ENCODE results near the gene CARM1. TPM values are rescaled to one million over a fixed set of nuclear protein-coding genes. Genes with fewer than 3 reads are reported as not detected.
"Not testable (repeated sequence)": the region's sequence is repeated elsewhere in the genome, so short reads cannot be mapped to it uniquely, and the experiment has no call there.

The CARM1 gene
- total RNA-seq, 1 experiment from 2014 or later = 35.7 TPM

GRCh38 chr19:10858204-10858828, 13.0 kb upstream of the CARM1 start:
- H3K4me1 ChIP-seq = no peaks in the 10 kb centered on the region
- H3K4me3 ChIP-seq = no peak overlapping the region
- no peak overlapping the region for H3K27ac ChIP-seq
- no peaks in the 10 kb centered on the region for H3K9me3 ChIP-seq (replicated peaks)
- H3K36me3 ChIP-seq = no peaks in the 10 kb centered on the region
- peak; percentile 42 to 66 for DNase-seq
- no peaks in the 10 kb centered on the region for H3K27me3 ChIP-seq

DNA sequence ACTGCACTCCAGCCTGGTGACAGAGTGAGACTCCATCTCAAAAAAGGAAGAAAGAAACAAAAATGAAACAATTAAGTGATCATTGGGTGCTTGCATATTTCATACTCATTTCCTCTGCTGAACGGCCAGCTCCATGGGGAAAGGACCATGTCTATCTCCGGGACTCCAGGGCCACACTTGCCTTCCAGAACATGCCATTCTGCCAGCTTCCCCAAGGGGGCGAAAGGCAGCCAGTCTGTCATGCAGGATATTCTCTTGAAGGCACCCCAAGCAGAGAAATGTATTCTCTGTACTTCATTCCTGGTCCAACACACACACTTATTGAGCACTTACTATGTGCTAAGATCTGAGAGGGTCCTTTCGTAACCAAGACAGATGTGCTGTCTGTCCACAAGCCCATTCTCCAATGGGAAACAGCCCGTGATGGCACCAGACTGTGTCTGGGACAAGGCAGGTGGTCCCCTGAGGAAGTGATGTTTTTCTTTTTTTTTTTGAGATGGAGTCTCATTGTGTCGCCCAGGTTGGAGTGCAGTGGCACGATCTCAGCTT, 10.2 kb upstream of the CARM1 start:
- H3K4me1 ChIP-seq = peaks cover 3% of the 10 kb centered on the region; the same call in 1 of the 2 replicates
- H3K4me3 ChIP-seq = no peak overlapping the region
- peak; percentile 39 to 56 for DNase-seq
- H3K9me3 ChIP-seq (replicated peaks) = no peaks in the 10 kb centered on the region
- H3K27me3 ChIP-seq = no peaks in the 10 kb centered on the region
- H3K27ac ChIP-seq = no peak overlapping the region
- H3K36me3 ChIP-seq = no peaks in the 10 kb centered on the region

DNA sequence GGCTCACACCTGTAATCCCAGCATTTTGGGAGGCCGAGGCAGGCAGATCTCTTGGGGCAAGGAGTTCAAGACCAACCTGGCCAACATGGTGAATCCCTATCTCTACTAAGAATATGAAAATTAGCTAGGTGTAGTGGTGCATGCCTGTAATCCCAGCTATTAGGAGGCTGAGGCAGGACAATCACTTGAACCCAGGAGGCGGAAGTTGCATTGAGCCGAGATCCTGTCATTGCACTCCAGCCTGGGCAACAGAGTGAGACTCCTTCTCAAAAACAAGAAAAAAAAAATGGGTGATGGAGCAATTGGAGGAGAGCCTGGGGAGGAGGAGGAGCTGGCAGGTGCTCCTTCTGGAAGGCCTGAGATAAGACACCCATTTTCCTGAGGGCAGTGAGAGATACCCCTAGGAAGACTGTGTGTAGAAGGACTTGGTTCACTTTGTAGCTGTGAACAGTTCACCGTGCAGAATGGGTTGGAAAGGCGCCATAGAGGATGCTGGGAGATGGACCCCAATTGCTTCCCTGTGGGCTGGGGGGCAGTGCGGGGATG, 8.7 kb upstream of the CARM1 start:
- peak overlapping the region; percentile 27 for H3K4me3 ChIP-seq
- no peaks in the 10 kb centered on the region for H3K36me3 ChIP-seq
- no peak overlapping the region for H3K27ac ChIP-seq
- H3K27me3 ChIP-seq = no peaks in the 10 kb centered on the region
- H3K9me3 ChIP-seq (replicated peaks) = no peaks in the 10 kb centered on the region
- peaks cover 3% of the 10 kb centered on the region; the same call in 1 of the 2 replicates for H3K4me1 ChIP-seq
- DNase-seq = no peak

GRCh38 chr19:10863107-10863717, 8.1 kb upstream of the CARM1 start:
- H3K4me3 ChIP-seq = peak overlapping the region; percentile 27
- peaks cover 3% of the 10 kb centered on the region; the same call in 1 of the 2 replicates for H3K4me1 ChIP-seq
- H3K36me3 ChIP-seq = no peaks in the 10 kb centered on the region
- H3K27ac ChIP-seq = no peak overlapping the region
- no peaks in the 10 kb centered on the region for H3K27me3 ChIP-seq
- H3K9me3 ChIP-seq (replicated peaks) = no peaks in the 10 kb centered on the region
- DNase-seq = peak; percentile 64 to 67

DNA sequence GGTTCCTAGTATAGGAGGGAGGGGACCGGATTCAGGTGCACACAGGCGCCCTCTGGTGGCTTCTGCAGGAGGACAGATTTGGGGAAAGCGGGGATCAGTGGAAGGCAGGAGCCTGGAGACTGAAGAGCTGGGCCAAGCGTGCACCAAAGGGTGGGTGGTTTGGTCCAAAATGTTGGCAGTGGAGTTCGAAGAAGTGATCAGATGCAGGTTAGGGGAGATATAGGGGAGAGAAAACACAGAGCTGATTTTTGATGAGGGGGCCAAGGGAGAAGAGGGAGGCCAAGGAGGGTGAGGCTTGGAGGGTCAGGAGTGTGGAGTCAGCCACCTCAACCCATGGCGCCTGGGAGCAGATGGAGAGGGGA, 6.8 kb upstream of the CARM1 start:
- Histone ChIP-seq H3K4me3 (no peak overlapping the region), H3K9me3 (replicated peaks) (no peaks in the 10 kb centered on the region), H3K27ac (no peak overlapping the region), H3K4me1 (peaks cover 3% of the 10 kb centered on the region; the same call in 1 of the 2 replicates), H3K36me3 (no peaks in the 10 kb centered on the region), H3K27me3 (no peaks in the 10 kb centered on the region)
- DNase-seq = peak; percentile 79 to 88

DNA sequence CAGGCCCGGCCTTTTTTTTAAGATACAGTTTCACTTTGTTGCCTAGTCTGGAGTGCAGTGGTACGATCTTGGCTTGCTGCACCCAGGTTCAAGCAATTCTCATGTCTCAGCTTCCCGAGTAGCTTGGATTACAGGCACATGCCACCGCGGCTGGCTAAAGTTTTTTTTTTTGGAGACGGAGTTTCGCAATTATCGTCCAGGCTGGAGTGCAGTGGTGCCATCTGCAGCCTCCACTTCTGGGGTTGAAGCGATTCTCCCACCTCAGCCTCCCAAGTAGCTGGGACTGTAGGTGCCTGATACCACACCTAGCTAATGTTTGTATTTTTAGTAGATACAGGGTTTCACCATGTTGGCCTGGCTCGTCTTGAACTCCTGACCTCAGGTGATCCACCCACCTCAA, 4.9 kb upstream of the CARM1 start:
- Histone ChIP-seq H3K9me3 (replicated peaks) (no peaks in the 10 kb centered on the region), H3K27me3 (no peaks in the 10 kb centered on the region), H3K4me1 (peaks cover 3% of the 10 kb centered on the region; the same call in 1 of the 2 replicates), H3K4me3 (no peak overlapping the region), H3K36me3 (no peaks in the 10 kb centered on the region), H3K27ac (no peak overlapping the region)
- DNase-seq = no peak

DNA sequence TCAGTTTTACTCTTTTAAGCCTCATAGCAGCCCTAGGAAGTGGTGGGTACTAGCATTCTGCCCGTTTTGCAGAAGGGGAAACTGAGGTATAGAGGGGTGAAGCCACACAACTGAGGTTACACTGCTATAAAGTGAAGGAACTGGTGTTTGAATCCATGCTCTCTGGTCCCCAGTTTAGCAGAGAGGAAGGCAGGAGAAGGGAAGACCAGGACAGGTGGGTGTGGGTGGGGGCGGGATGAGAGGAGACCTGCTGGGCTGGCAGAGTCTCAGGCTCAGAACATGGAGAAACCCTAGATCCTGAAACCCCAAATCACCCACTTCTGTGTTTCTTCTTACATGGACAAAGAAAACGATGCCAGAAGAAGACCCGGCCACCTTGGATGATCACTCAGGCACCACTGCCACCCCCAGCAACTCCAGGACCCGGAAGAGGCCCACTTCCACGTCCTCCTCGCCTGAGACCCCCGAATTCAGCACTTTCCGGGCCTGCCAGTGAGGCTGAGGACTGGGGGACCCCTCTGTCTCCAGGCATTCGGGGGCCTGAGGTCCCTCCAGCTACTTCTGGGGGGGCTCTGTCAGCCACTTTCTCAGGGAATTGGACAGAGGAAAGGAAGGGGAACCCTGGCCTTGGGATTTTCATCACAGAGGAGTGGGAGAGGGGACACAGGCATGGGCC, 2.3 kb upstream of the CARM1 start:
- H3K27me3 ChIP-seq = no peaks in the 10 kb centered on the region
- no peak overlapping the region for H3K27ac ChIP-seq
- H3K36me3 ChIP-seq = no peaks in the 10 kb centered on the region
- no peak overlapping the region for H3K4me3 ChIP-seq
- DNase-seq = no peak
- no peaks in the 10 kb centered on the region for H3K9me3 ChIP-seq (replicated peaks)
- peaks cover 7% of the 10 kb centered on the region; the same call in 1 of the 2 replicates for H3K4me1 ChIP-seq

GRCh38 chr19:10869872-10870311, 1.5 kb upstream of the CARM1 start:
- not testable (repeated sequence) for H3K9me3 ChIP-seq (replicated peaks); H3K4me1 ChIP-seq; H3K36me3 ChIP-seq; H3K27ac ChIP-seq; H3K4me3 ChIP-seq; DNase-seq; H3K27me3 ChIP-seq

GRCh38 chr19:10870501-10870954, 825 bp upstream of the CARM1 start:
- no peak for DNase-seq
- Histone ChIP-seq H3K4me3 (peak overlapping the region; percentile 59), H3K36me3 (no peaks in the 10 kb centered on the region), H3K27ac (no peak overlapping the region), H3K9me3 (replicated peaks) (no peaks in the 10 kb centered on the region), H3K4me1 (0 out of 2 replicates have a peak, but pooled peaks cover 7% of the 10 kb centered on the region), H3K27me3 (no peaks in the 10 kb centered on the region)

DNA sequence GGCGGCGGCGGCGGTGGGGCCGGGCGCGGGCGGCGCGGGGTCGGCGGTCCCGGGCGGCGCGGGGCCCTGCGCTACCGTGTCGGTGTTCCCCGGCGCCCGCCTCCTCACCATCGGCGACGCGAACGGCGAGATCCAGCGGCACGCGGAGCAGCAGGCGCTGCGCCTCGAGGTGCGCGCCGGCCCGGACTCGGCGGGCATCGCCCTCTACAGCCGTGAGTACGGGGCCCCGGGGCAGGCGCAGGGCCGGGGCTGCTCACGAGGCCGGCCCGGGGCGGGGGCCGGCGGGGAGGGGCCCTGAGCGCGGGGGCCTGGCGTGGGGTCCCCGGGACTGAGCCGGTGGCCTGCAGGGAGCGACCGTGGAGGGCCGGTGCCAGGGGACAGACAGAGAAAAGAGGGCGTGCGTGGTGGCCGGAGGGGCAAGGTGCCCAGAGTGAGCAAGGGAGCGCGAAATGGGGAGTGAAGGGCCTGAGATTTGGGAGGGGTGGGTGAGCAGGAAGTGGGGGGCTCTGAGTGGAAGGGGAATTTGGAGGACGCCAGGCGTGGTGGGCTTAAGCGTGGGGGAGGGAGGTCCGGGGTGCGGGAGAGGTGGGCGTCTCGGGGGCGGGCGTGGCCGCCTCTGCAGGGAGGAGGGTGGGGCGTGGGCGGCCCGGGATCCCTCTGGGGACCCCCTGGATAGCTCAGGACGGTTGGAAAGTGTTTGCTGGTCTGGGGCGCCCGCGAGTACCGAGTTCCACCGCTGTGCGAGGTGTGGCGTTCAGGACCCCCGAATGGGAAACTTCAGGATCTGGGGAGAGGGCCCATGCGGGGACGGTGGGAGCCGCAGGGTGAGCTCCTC, 575 bp downstream of the CARM1 start:
- H3K27ac ChIP-seq = peak overlapping the region; percentile 18; the same call in 1 of the 2 replicates
- no peaks in the 10 kb centered on the region for H3K27me3 ChIP-seq
- no peaks in the 10 kb centered on the region for H3K9me3 ChIP-seq (replicated peaks)
- H3K36me3 ChIP-seq = no peaks in the 10 kb centered on the region
- peak overlapping the region; percentile 86 for H3K4me3 ChIP-seq
- H3K4me1 ChIP-seq = peaks cover 18% of the 10 kb centered on the region
- peak; percentile 46 to 52 for DNase-seq

- H3K27me3 ChIP-seq = no peaks in the 10 kb centered on the region
- no peaks in the 10 kb centered on the region for H3K36me3 ChIP-seq
- peaks cover 18% of the 10 kb centered on the region for H3K4me1 ChIP-seq
- H3K27ac ChIP-seq = peak overlapping the region; percentile 18; the same call in 1 of the 2 replicates
- H3K9me3 ChIP-seq (replicated peaks) = no peaks in the 10 kb centered on the region
- DNase-seq = no peak
- H3K4me3 ChIP-seq = peak overlapping the region; percentile 86
These were observed 1.3 kb downstream of the CARM1 start for GRCh38 chr19:10872546-10873107.

DNA sequence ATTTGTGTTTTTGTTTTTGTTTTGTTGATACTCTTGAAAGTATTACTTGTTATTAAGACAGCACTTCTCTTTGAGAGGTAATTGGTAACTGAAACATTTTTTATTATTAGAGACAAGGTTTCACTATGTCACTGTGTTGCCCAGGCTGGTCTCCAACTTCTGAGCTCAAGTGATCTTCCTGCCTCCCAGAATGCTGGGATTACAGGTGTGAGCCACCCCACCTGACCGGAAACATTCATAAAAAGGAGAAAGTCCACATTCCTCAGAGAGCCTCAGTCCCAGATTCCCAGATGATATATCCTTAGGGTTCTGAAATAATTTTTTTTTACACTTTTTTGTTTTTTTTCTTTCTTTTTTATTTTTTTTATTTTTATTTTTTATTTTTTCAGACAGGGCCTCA, 2.7 kb downstream of the CARM1 start:
- Histone ChIP-seq H3K4me1 (peaks cover 18% of the 10 kb centered on the region), H3K27me3 (no peaks in the 10 kb centered on the region), H3K9me3 (replicated peaks) (no peaks in the 10 kb centered on the region), H3K36me3 (no peaks in the 10 kb centered on the region), H3K4me3 (no peak overlapping the region), H3K27ac (no peak overlapping the region)
- no peak for DNase-seq

GRCh38 chr19:10876459-10877240, 5.3 kb downstream of the CARM1 start:
- Histone ChIP-seq H3K27ac (peak overlapping the region; percentile 15), H3K27me3 (no peaks in the 10 kb centered on the region), H3K4me1 (peaks cover 18% of the 10 kb centered on the region)

More at GRCh38 chr19:10876459-10877240, 5.3 kb downstream of the CARM1 start:
- no peaks in the 10 kb centered on the region for H3K36me3 ChIP-seq
- no peak overlapping the region for H3K4me3 ChIP-seq
- DNase-seq = peak; percentile 56 to 63
- H3K9me3 ChIP-seq (replicated peaks) = no peaks in the 10 kb centered on the region
